Measurements from ENCODE around the gene SLC38A1.

SLC38A1 gene

GRCh38 chr12:46148327-46149078, 120.3 kb downstream of the SLC38A1 start:
- H3K4me3 ChIP-seq (ENCODE audit: low read depth, low read length): no peak overlapping the region
- TF ChIP-seq CTCF (IDR thresholded peaks at IDR 0.05; ENCODE audit: borderline replicate concordance, insufficient read depth, low read depth, low read length): no peak

DNA sequence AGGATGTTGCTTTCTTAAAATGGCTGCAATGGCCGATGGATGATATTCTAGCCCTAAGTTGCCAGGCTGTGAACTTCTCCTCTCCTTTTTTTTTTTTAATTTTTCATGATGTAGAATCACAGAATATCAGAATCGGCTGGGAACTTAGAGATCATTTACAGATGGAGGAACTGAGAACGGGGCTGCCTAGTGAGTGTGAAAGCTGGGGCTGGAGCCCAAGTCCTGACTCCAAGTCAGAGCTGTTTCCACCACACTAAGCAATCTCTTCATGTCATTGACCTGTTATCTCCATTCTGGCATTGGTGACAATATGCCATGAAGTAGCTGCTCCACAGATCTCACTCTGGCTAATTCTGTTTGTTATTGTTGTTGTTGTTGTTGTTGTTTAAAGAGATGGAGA, 121.7 kb downstream of the SLC38A1 start:
- TF ChIP-seq CTCF (IDR thresholded peaks at IDR 0.05; ENCODE audit: borderline replicate concordance, insufficient read depth, low read depth, low read length): no peak
- no peak overlapping the region for H3K4me3 ChIP-seq (ENCODE audit: low read depth, low read length)

DNA sequence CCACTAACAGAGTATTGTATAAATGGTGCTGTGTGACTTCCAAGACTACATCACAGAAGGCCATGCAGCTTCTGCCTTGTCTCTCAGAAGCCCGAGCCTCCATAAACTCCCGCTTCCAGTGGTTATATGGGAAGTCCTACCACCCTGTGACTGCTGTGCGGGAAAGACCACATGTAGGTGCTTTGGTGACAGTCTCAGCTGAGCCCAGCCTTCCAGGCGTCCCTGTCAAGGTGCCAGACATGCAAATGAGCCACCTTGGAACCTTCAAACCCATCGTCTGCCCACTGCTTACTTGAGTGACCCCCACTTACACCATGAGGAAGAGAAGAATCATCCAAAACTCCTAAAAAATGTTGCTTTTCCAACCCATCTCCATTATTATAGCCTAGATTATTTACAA, 123.0 kb downstream of the SLC38A1 start:
- H3K4me3 ChIP-seq (ENCODE audit: low read depth, low read length): no peak overlapping the region
- no peak for TF ChIP-seq CTCF (IDR thresholded peaks at IDR 0.05; ENCODE audit: borderline replicate concordance, insufficient read depth, low read depth, low read length)

DNA sequence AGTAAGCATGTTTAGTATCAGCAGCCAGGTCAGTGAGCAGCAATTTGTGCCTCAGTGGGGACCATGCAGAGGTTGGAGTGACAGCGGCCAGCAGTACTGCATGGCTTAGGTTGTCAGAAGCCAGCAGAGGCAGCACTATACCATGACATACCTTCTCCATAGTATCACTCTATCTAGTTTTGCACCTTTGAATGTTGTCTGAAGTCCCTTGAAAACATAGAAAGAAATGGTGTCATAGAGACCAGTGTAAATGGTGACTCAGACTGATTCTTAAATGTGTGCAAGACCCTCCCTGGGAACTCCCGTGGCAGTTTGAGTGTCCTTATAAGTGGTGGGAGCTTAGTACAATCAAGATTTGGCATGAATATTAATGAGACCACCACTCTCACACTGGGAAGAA, 124.4 kb downstream of the SLC38A1 start:
- no peak overlapping the region for H3K4me3 ChIP-seq (ENCODE audit: low read depth, low read length)
- TF ChIP-seq CTCF (IDR thresholded peaks at IDR 0.05; ENCODE audit: borderline replicate concordance, insufficient read depth, low read depth, low read length): no peak

DNA sequence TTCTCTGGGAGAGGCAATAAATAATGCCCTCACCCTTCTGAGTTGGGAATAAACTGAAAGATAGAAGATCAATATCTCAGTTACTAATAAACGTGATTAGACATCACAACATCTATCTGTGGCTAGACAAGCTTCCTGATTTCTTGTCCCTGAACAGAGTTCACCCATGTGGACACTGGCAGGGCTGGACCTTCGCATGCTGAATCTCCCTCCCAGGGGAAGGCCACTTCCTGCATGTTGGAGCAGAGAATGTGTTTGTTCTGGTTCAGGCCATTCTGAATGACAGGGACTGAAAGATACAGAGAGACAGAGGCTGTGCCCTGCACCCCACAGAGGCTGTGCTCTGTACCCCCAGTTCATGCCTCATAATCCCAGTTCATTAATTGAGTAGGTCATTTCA, 132.6 kb downstream of the SLC38A1 start:
- no peak overlapping the region for H3K4me3 ChIP-seq (ENCODE audit: low read depth, low read length)
- TF ChIP-seq CTCF (IDR thresholded peaks at IDR 0.05; ENCODE audit: borderline replicate concordance, insufficient read depth, low read depth, low read length): no peak

- TF ChIP-seq CTCF (IDR thresholded peaks at IDR 0.05; ENCODE audit: borderline replicate concordance, insufficient read depth, low read depth, low read length): no peak
Observed at GRCh38 chr12:46135750-46136149, 133.1 kb downstream of the SLC38A1 start.

GRCh38 chr12:46134852-46135251, 134.0 kb downstream of the SLC38A1 start:
- TF ChIP-seq CTCF (IDR thresholded peaks at IDR 0.05; ENCODE audit: borderline replicate concordance, insufficient read depth, low read depth, low read length): no peak
- H3K4me3 ChIP-seq (ENCODE audit: low read depth, low read length): no peak overlapping the region

More at GRCh38 chr12:46135750-46136149, 133.1 kb downstream of the SLC38A1 start:
- H3K4me3 ChIP-seq (ENCODE audit: low read depth, low read length): no peak overlapping the region
